HUES48 (cell line): ENCODE measurements around the gene MEX3C.

Experiments
- H3K27ac ChIP-seq: one replicate; pipeline ENCODE4 v1.7.0; 2013; ENCODE audit warnings: low read depth, low read length, inconsistent platforms
- H3K27me3 ChIP-seq: 2 replicates; pipeline ENCODE4 v1.6.1; 2013; ENCODE audit warnings: mild to moderate bottlenecking, low read length; ENCODE audit not compliant: control insufficient read depth, insufficient read depth
- H3K36me3 ChIP-seq: 2 replicates; pipeline ENCODE4 v1.6.1; 2013; ENCODE audit warnings: low read length; ENCODE audit not compliant: control insufficient read depth, insufficient read depth
- H3K4me1 ChIP-seq: 2 replicates; pipeline ENCODE4 v1.6.1; 2013; ENCODE audit warnings: mild to moderate bottlenecking, low read length; ENCODE audit not compliant: control insufficient read depth, insufficient read depth
- H3K4me3 ChIP-seq: 2 replicates; pipeline ENCODE4 v1.5.1; 2013; ENCODE audit warnings: mild to moderate bottlenecking, low read depth, low read length
- H3K9ac ChIP-seq: 2 replicates; pipeline ENCODE4 v1.6.1; 2013; ENCODE audit warnings: mild to moderate bottlenecking, low read depth, low read length, moderate library complexity
- H3K9me3 ChIP-seq: 2 replicates; pipeline ENCODE4 v1.6.1; 2013; ENCODE audit warnings: low read length; ENCODE audit not compliant: control insufficient read depth, insufficient read depth

MEX3C gene

GRCh38 chr18:51151568-51152511 lies 45.6 kb downstream of the MEX3C start:
- H3K27me3 ChIP-seq, result no peaks in the 10 kb centered on the region
- no peak overlapping the region for H3K4me3 ChIP-seq
- H3K36me3 ChIP-seq, result no peaks in the 10 kb centered on the region
- H3K4me1 ChIP-seq, result no peaks in the 10 kb centered on the region
- no peak overlapping the region for H3K27ac ChIP-seq
- H3K9me3 ChIP-seq, result no peaks in the 10 kb centered on the region
- no peak overlapping the region for H3K9ac ChIP-seq

GRCh38 chr18:51151185-51151567 lies 46.3 kb downstream of the MEX3C start:
- Histone ChIP-seq H3K4me1 (no peaks in the 10 kb centered on the region), H3K4me3 (no peak overlapping the region), H3K27ac (no peak overlapping the region), H3K36me3 (no peaks in the 10 kb centered on the region), H3K9ac (no peak overlapping the region), H3K27me3 (no peaks in the 10 kb centered on the region), H3K9me3 (no peaks in the 10 kb centered on the region)

GRCh38 chr18:51150113-51150700 lies 47.3 kb downstream of the MEX3C start:
- Histone ChIP-seq H3K4me1 (no peaks in the 10 kb centered on the region), H3K4me3 (no peak overlapping the region), H3K9ac (no peak overlapping the region), H3K9me3 (no peaks in the 10 kb centered on the region), H3K27me3 (no peaks in the 10 kb centered on the region), H3K36me3 (no peaks in the 10 kb centered on the region), H3K27ac (no peak overlapping the region)

GRCh38 chr18:51149670-51150069 lies 47.8 kb downstream of the MEX3C start:
- Histone ChIP-seq H3K27me3 (no peaks in the 10 kb centered on the region), H3K4me1 (no peaks in the 10 kb centered on the region), H3K4me3 (no peak overlapping the region), H3K27ac (no peak overlapping the region), H3K36me3 (no peaks in the 10 kb centered on the region), H3K9ac (no peak overlapping the region), H3K9me3 (no peaks in the 10 kb centered on the region)

GRCh38 chr18:51146909-51147308 lies 50.6 kb downstream of the MEX3C start:
- Histone ChIP-seq H3K9me3 (no peaks in the 10 kb centered on the region), H3K27ac (no peak overlapping the region), H3K4me3 (no peak overlapping the region), H3K4me1 (no peaks in the 10 kb centered on the region), H3K27me3 (no peaks in the 10 kb centered on the region), H3K36me3 (no peaks in the 10 kb centered on the region), H3K9ac (no peak overlapping the region)

GRCh38 chr18:51138936-51139335 lies 58.5 kb downstream of the MEX3C start:
- Histone ChIP-seq H3K4me3 (no peak overlapping the region), H3K27me3 (no peaks in the 10 kb centered on the region), H3K4me1 (peaks cover 10% of the 10 kb centered on the region; the same call in 1 of the 2 replicates), H3K9ac (no peak overlapping the region), H3K9me3 (no peaks in the 10 kb centered on the region), H3K36me3 (no peaks in the 10 kb centered on the region), H3K27ac (no peak overlapping the region)

- Histone ChIP-seq H3K9me3 (no peaks in the 10 kb centered on the region), H3K27me3 (no peaks in the 10 kb centered on the region), H3K4me3 (no peak overlapping the region), H3K4me1 (peaks cover 10% of the 10 kb centered on the region; the same call in 1 of the 2 replicates), H3K27ac (no peak overlapping the region), H3K9ac (no peak overlapping the region), H3K36me3 (no peaks in the 10 kb centered on the region)
Measured at GRCh38 chr18:51137891-51138290, 59.6 kb downstream of the MEX3C start.

- Histone ChIP-seq H3K36me3 (no peaks in the 10 kb centered on the region), H3K4me3 (no peak overlapping the region), H3K9me3 (no peaks in the 10 kb centered on the region), H3K27me3 (no peaks in the 10 kb centered on the region), H3K27ac (no peak overlapping the region), H3K9ac (no peak overlapping the region), H3K4me1 (peaks cover 10% of the 10 kb centered on the region; the same call in 1 of the 2 replicates)
Measured at GRCh38 chr18:51137026-51137729, 60.3 kb downstream of the MEX3C start.

GRCh38 chr18:51135795-51136194 lies 61.7 kb downstream of the MEX3C start:
- H3K4me1 ChIP-seq, result peaks cover 10% of the 10 kb centered on the region; the same call in 1 of the 2 replicates
- H3K9me3 ChIP-seq, result no peaks in the 10 kb centered on the region
- no peak overlapping the region for H3K4me3 ChIP-seq
- no peak overlapping the region for H3K9ac ChIP-seq
- no peaks in the 10 kb centered on the region for H3K27me3 ChIP-seq
- no peaks in the 10 kb centered on the region for H3K36me3 ChIP-seq
- no peak overlapping the region for H3K27ac ChIP-seq

GRCh38 chr18:51135364-51135763 lies 62.1 kb downstream of the MEX3C start:
- H3K4me1 ChIP-seq, result peaks cover 10% of the 10 kb centered on the region; the same call in 1 of the 2 replicates
- no peaks in the 10 kb centered on the region for H3K9me3 ChIP-seq
- no peak overlapping the region for H3K9ac ChIP-seq
- no peaks in the 10 kb centered on the region for H3K36me3 ChIP-seq
- H3K27me3 ChIP-seq, result no peaks in the 10 kb centered on the region
- no peak overlapping the region for H3K27ac ChIP-seq
- no peak overlapping the region for H3K4me3 ChIP-seq

GRCh38 chr18:51134721-51135120 lies 62.8 kb downstream of the MEX3C start:
- Histone ChIP-seq H3K27ac (no peak overlapping the region), H3K36me3 (no peaks in the 10 kb centered on the region), H3K4me1 (peaks cover 10% of the 10 kb centered on the region; the same call in 1 of the 2 replicates), H3K9me3 (no peaks in the 10 kb centered on the region), H3K27me3 (no peaks in the 10 kb centered on the region), H3K9ac (no peak overlapping the region), H3K4me3 (no peak overlapping the region)
